ENCODE results near the gene STRIP2.

The STRIP2 gene

GRCh38 chr7:129497156-129497555, 62.9 kb downstream of the STRIP2 start:
- H3K4me3 ChIP-seq (ENCODE audit: low read depth, low read length), result no peak overlapping the region
- in situ Hi-C loops (cut with HindIII; ENCODE audit: low sequenced_read_pairs), result no loop called here
- no peak for TF ChIP-seq CTCF (IDR thresholded peaks at IDR 0.05; ENCODE audit: low read depth, low read length)
- no peak for DNase-seq (ENCODE audit: low read depth, low spot score)

GRCh38 chr7:129498021-129498420, 63.8 kb downstream of the STRIP2 start:
- DNase-seq (ENCODE audit: low read depth, low spot score), result no peak
- TF ChIP-seq CTCF (IDR thresholded peaks at IDR 0.05; ENCODE audit: low read depth, low read length), result no peak
- in situ Hi-C loops (cut with HindIII; ENCODE audit: low sequenced_read_pairs), result no loop called here
- no peak overlapping the region for H3K4me3 ChIP-seq (ENCODE audit: low read depth, low read length)

GRCh38 chr7:129499999-129500398, 65.8 kb downstream of the STRIP2 start:
- TF ChIP-seq CTCF (IDR thresholded peaks at IDR 0.05; ENCODE audit: low read depth, low read length), result no peak
- no peak for DNase-seq (ENCODE audit: low read depth, low spot score)
- in situ Hi-C loops (cut with HindIII; ENCODE audit: low sequenced_read_pairs), result no loop called here
- H3K4me3 ChIP-seq (ENCODE audit: low read depth, low read length), result no peak overlapping the region

DNA sequence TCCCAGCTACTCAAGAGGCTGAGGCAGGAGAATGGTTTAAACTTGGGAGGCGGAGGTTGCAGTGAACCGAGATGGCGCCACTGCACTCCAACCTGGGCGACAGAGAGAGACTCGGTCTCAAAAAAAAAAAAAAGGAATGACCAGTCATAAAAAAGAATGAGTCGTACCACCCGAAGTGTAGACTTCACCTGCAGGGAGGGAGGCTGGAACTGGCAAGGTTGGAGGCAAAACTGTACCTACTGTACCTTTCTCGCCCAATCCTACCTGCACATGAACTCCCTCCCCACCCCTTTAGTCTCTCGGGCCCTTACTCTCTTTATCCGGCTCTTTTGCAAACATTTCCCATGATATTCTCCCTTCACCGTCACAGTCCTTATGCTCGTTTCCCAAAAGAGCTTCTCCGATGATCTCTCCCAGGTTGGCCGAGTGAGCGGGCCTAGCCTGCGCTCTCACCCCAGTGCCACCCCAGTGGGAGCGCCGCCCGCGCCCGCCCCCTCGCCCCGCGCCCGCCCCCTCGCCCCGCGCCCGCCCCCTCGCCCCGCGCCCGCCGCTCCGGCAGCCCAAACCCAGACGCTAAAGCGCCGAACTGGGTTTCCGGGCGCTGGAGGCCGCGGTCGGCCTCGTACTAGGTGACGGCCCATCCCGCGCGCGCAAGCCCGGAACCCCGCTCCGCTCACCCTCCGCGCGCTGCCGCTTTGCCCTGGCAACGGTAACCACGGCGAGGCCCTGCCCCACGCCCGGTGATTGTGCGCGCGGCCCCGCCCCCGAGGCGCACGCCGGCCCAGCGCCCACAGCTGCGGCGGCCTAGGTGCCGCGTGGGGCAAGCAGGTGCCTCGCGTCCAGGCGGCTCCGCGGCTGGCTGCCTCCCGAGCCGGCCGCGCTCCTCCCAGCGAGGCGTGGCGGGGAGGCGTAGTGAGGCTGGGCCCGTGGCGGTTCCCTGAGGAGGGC, 67.8 kb downstream of the STRIP2 start, which contains the start of gene SMKR1:
TSS of gene SMKR1 (plus strand) at position 772 of the 948 bp plus-strand sequence. CDS start 294 bp downstream, outside the sequence.
- peak; percentile 36 for DNase-seq (ENCODE audit: low read depth, low spot score)
- peak within 1 kb of the TSS; percentile 39 for H3K4me3 ChIP-seq (ENCODE audit: low read depth, low read length)
- in situ Hi-C loops (cut with HindIII; ENCODE audit: low sequenced_read_pairs), result no loop called here
- TF ChIP-seq CTCF (IDR thresholded peaks at IDR 0.05; ENCODE audit: low read depth, low read length), result no peak

- peak; percentile 9 for TF ChIP-seq CTCF (IDR thresholded peaks at IDR 0.05; ENCODE audit: low read depth, low read length)
- in situ Hi-C loops (cut with HindIII; ENCODE audit: low sequenced_read_pairs), result no loop called here
- DNase-seq (ENCODE audit: low read depth, low spot score), result no peak
- peak overlapping the region; percentile 39 for H3K4me3 ChIP-seq (ENCODE audit: low read depth, low read length)
Measured at GRCh38 chr7:129502708-129503685, 68.8 kb downstream of the STRIP2 start.

DNA sequence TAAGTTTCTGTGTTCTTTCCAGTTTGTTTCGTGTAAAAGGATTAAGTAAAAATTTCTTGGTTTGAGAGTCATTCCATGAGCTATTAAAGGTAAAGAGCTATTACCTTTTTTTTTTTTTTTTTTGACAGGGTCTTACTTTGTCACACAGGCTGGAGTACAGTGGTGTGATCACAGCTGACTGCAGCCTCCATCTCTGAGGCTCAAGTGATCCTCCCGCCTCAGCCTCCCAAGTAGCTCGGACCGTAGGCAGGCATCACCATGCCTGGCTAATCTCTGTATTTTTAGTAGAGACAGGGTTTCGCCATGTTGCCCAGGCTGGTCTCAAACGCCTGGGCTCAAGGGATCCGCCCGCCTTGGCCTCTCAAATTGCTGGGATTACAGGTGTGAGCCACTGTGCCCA, 69.5 kb downstream of the STRIP2 start:
- in situ Hi-C loops (cut with HindIII; ENCODE audit: low sequenced_read_pairs), result no loop called here
- no peak for DNase-seq (ENCODE audit: low read depth, low spot score)
- TF ChIP-seq CTCF (IDR thresholded peaks at IDR 0.05; ENCODE audit: low read depth, low read length), result no peak
- H3K4me3 ChIP-seq (ENCODE audit: low read depth, low read length), result no peak overlapping the region

All from astrocyte of the spinal cord (primary cell).